Retinal pigment epithelial cell (primary cell): ENCODE results near the gene IL1A.

ENCODE experiments used
- DNase-seq: peaks from one replicate; pipeline ENCODE4 v3.0.0-alpha.2; 2010; ENCODE audit warnings: low read depth
- H3K4me3 ChIP-seq: 2 replicates; pipeline ENCODE4 v1.5.1; 2011; ENCODE audit warnings: mild to moderate bottlenecking, low read length, control low read depth, moderate library complexity
- TF ChIP-seq, protein P1 (sequence below): conservative IDR thresholded peaks from 2 replicates; pipeline ENCODE4 v1.5.1; 2011; ENCODE audit warnings: low read depth, low read length, control low read depth, inconsistent platforms

IL1A gene

GRCh38 chr2:112726487-112727190 lies 57.7 kb downstream of the IL1A start:
- TF ChIP-seq, protein P1, sequence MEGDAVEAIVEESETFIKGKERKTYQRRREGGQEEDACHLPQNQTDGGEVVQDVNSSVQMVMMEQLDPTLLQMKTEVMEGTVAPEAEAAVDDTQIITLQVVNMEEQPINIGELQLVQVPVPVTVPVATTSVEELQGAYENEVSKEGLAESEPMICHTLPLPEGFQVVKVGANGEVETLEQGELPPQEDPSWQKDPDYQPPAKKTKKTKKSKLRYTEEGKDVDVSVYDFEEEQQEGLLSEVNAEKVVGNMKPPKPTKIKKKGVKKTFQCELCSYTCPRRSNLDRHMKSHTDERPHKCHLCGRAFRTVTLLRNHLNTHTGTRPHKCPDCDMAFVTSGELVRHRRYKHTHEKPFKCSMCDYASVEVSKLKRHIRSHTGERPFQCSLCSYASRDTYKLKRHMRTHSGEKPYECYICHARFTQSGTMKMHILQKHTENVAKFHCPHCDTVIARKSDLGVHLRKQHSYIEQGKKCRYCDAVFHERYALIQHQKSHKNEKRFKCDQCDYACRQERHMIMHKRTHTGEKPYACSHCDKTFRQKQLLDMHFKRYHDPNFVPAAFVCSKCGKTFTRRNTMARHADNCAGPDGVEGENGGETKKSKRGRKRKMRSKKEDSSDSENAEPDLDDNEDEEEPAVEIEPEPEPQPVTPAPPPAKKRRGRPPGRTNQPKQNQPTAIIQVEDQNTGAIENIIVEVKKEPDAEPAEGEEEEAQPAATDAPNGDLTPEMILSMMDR = peak; percentile 94
- DNase-seq = no peak
- H3K4me3 ChIP-seq = no peak overlapping the region

- H3K4me3 ChIP-seq = no peak overlapping the region
- TF ChIP-seq, protein P1 = no peak
- no peak for DNase-seq
Observed at GRCh38 chr2:112725545-112726457, 58.5 kb downstream of the IL1A start.

DNA sequence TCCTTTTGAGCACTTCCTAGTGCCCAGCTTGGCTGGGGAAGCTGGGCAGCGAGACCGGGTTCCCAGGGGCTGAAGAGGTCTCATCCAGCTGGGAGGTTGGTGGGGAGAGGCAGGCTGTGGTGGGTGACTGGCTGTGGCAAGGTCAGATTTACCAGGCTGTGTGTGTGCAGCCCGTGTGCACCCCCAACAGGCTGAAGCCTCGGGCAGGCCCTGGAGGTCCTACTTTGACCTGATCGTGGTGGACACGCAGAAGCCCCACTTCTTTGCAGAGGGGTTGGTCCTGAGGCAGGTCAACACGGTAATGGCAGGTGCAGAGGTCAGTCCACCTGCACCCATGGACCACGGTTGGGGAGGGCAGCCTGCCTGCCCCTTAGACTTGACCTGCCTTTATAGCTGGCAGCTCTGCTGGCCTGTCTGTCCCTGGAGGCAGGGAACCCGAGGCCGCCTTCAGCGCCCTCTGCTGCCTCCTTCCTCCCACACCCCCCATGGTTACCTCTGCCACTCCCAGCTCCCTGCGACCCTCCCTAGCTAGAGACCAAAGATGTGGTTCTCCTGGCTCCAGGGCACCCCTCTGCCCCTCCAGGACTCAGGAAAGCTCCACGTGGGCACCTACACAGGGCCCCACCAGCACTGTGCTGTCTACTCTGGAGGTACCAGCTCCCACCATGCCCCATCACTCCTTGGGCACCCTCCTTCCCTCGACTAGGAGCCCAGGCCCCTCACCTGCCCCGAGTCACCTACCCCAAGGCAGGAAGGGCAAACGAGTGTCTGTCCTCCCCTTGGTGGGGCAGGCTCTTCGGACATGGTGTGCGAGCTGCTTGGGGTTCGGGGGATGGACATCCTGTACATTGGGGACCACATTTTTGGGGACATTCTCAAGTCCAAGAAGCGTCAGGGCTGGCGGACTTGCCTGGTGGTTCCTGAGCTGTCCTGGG lies 59.4 kb downstream of the IL1A start:
- DNase-seq = no peak
- TF ChIP-seq, protein P1 = peak; percentile 46
- no peak overlapping the region for H3K4me3 ChIP-seq

- no peak overlapping the region for H3K4me3 ChIP-seq
- no peak for DNase-seq
- TF ChIP-seq, protein P1 = no peak
Observed at GRCh38 chr2:112723995-112724394, 60.3 kb downstream of the IL1A start.
